GM23338 (cell line): ENCODE results near the gene ALDH2. TPM values are rescaled to one million over a fixed set of nuclear protein-coding genes. Genes with fewer than 3 reads are reported as not detected.

ENCODE experiments used
- ATAC-seq: fragments of 200-7000 bp; cut with Tn5 transposase; 3 replicates; pipeline ENCODE4 v1.9.1; 2020
- DNase-seq: peaks from one replicate; pipeline ENCODE4 v3.0.0-alpha.2; 2015; ENCODE audit warnings: low spot score
- H2AFZ ChIP-seq: fragments of 200-600 bp; sonication (generic); 2 replicates; pipeline ENCODE4 v1.8.0; 2016; ENCODE audit warnings: antibody characterized with exemption, mild to moderate bottlenecking, moderate library complexity
- H3F3A ChIP-seq: fragments of 200-600 bp; sonication (generic); replicated peaks from 2 replicates; pipeline ENCODE4 v1.8.0; 2017; ENCODE audit warnings: antibody characterized with exemption, mixed run types, low read depth
- H3K27ac ChIP-seq: fragments of 200-600 bp; sonication (generic); 2 replicates; pipeline ENCODE4 v1.6.1; 2016; ENCODE audit warnings: low read depth
- H3K27me3 ChIP-seq: fragments of 200-600 bp; sonication (generic); 2 replicates; pipeline ENCODE4 v1.8.0; 2016; ENCODE audit warnings: mild to moderate bottlenecking, mixed run types, moderate library complexity; ENCODE audit not compliant: insufficient read depth
- H3K36me3 ChIP-seq: fragments of 200-600 bp; sonication (generic); 2 replicates; pipeline ENCODE4 v1.8.0; 2016; ENCODE audit warnings: mild to moderate bottlenecking; ENCODE audit not compliant: insufficient read depth
- H3K4me1 ChIP-seq: fragments of 200-600 bp; sonication (generic); 2 replicates; pipeline ENCODE4 v1.8.0; 2016; ENCODE audit warnings: mild to moderate bottlenecking, moderate library complexity; ENCODE audit not compliant: insufficient read depth
- H3K4me2 ChIP-seq: fragments of 200-600 bp; sonication (generic); 2 replicates; pipeline ENCODE4 v1.7.1; 2017; ENCODE audit warnings: mixed run types
- H3K4me3 ChIP-seq: fragments of 200-600 bp; sonication (generic); 2 replicates; pipeline ENCODE4 v1.6.1; 2016; ENCODE audit warnings: mixed run types
- H3K79me2 ChIP-seq: fragments of 200-600 bp; sonication (generic); replicated peaks from 2 replicates; pipeline ENCODE4 v1.8.0; 2017; ENCODE audit warnings: mild to moderate bottlenecking; ENCODE audit not compliant: insufficient read depth
- H3K9me2 ChIP-seq: fragments of 200-600 bp; sonication (generic); 2 replicates; pipeline ENCODE4 v1.8.0; 2017; ENCODE audit not compliant: insufficient read depth
- H4K20me1 ChIP-seq: fragments of 200-600 bp; sonication (generic); replicated peaks from 2 replicates; pipeline ENCODE4 v1.8.0; 2017; ENCODE audit warnings: mild to moderate bottlenecking; ENCODE audit not compliant: insufficient read depth
- H3K27ac Mint-ChIP-seq: 2 replicates; pipeline ENCODE4 v1.8.0; 2020; ENCODE audit warnings: inconsistent platforms, mild to moderate bottlenecking, moderate library complexity, mixed read lengths
- H3K27me3 Mint-ChIP-seq: 3 replicates; pipeline ENCODE4 v1.8.0; 2022; ENCODE audit warnings: low read depth, mild to moderate bottlenecking, moderate library complexity, mixed read lengths, inconsistent platforms; ENCODE audit not compliant: insufficient read depth, poor library complexity
- H3K36me3 Mint-ChIP-seq: 3 replicates; pipeline ENCODE4 v1.8.0; 2021; ENCODE audit warnings: low read depth, mild to moderate bottlenecking, inconsistent platforms, moderate library complexity, mixed read lengths
- H3K4me1 Mint-ChIP-seq: 3 replicates; pipeline ENCODE4 v1.8.0; 2020; ENCODE audit warnings: mild to moderate bottlenecking, inconsistent platforms, mixed read lengths
- H3K4me3 Mint-ChIP-seq: 3 replicates; pipeline ENCODE4 v1.8.0; 2021; ENCODE audit warnings: moderate library complexity, mild to moderate bottlenecking, inconsistent platforms, mixed read lengths
- H3K9me3 Mint-ChIP-seq: 3 replicates; pipeline ENCODE4 v1.8.0; 2020; ENCODE audit warnings: moderate library complexity, mild to moderate bottlenecking, inconsistent platforms, mixed read lengths
- POLR2AphosphoS5 ChIP-seq: IDR thresholded peaks from 2 replicates; pipeline ENCODE4 v1.6.1; 2016; ENCODE audit warnings: antibody characterized with exemption, low read depth
- ZNF114 ChIP-seq: fragments of 250-450 bp; sonication (Bioruptor Pico); IDR thresholded peaks from 2 replicates; pipeline ENCODE4 v1.5.0; 2020; ENCODE audit warnings: mild to moderate bottlenecking, moderate library complexity
- ZNF331 ChIP-seq: fragments of 250-450 bp; sonication (Bioruptor Pico); IDR thresholded peaks from 2 replicates; pipeline ENCODE4 v1.5.0; 2020; ENCODE audit warnings: low read depth, mild to moderate bottlenecking, moderate library complexity
- polyA plus RNA-seq: library from polyadenylated mRNA; unstranded; fragments of >200 nt; fragmentation: Nextera tagmentation; extraction: Ambion mirVana; gene quantifications from 2 replicates; pipeline ENCODE4 v1.2.1, GENCODE V29; 2016
- total RNA-seq: library from RNA; depleted of rRNA; stranded (reverse); fragments of >200 nt; shearing (Covaris generic); gene quantifications from 2 replicates; pipeline ENCODE4 v1.2.3, GENCODE V29; 2014
- TF ChIP-seq, protein P1 (sequence below), 2 experiments: fragments of 200-600 bp in 1 of 2; sonication (generic) in 1 of 2; conservative IDR thresholded peaks; 2 replicates each; pipeline versions ENCODE4 v1.5.1 to v1.6.1; 2016 to 2017; ENCODE audit warnings: antibody characterized with exemption in 2 of 2, low read depth in 2 of 2, mild to moderate bottlenecking in 2 of 2, moderate library complexity in 1 of 2
- TF ChIP-seq, protein P2 (sequence below): IDR thresholded peaks from 2 replicates; pipeline ENCODE4 v1.6.1; 2016; ENCODE audit warnings: antibody characterized with exemption

ALDH2 gene
- total and polyA plus RNA-seq, 2 experiments from 2014 or later = 14.9 to 50.5 TPM

DNA sequence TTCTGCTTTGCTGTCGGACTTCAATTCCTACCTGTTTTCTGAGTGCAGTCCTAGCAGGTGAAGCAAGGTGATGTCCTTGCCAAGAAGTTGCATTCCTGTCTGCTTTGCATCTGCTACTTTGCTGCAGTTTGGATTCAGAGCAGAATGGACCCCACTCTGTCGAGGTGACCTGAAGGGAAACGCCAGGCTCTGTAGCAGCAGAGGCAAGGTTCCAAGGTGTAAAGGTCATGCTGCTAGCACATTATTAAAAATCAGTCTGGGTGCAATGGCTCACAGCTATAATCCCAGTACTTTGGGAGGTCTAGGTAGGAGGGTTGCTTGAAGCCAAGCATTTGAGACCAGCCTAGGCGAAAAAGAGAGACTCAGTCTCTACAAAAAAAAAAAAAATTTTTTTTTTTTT lies 17.3 kb upstream of the ALDH2 start:
- Histone ChIP-seq H3K27ac (no peak overlapping the region), H3K36me3 (no peaks in the 10 kb centered on the region), H3K4me3 (no peak overlapping the region), H3F3A (peaks cover under 1% of the 10 kb centered on the region; the same call in 1 of the 2 replicates), H3K4me1 (no peaks in the 10 kb centered on the region), H3K9me2 (no peaks in the 10 kb centered on the region), H3K4me2 (no peak overlapping the region), H2AFZ (no peak overlapping the region), H3K27me3 (no peaks in the 10 kb centered on the region), H4K20me1 (no peaks in the 10 kb centered on the region), H3K79me2 (no peaks in the 10 kb centered on the region)
- Mint-ChIP-seq H3K4me1 (no peaks in the 10 kb centered on the region), H3K27ac (no peak overlapping the region), H3K4me3 (no peak overlapping the region), H3K36me3 (peaks cover 14% of the 10 kb centered on the region), H3K9me3 (no peaks in the 10 kb centered on the region), H3K27me3 (peaks cover 3% of the 10 kb centered on the region)
- TF ChIP-seq, protein P1, sequence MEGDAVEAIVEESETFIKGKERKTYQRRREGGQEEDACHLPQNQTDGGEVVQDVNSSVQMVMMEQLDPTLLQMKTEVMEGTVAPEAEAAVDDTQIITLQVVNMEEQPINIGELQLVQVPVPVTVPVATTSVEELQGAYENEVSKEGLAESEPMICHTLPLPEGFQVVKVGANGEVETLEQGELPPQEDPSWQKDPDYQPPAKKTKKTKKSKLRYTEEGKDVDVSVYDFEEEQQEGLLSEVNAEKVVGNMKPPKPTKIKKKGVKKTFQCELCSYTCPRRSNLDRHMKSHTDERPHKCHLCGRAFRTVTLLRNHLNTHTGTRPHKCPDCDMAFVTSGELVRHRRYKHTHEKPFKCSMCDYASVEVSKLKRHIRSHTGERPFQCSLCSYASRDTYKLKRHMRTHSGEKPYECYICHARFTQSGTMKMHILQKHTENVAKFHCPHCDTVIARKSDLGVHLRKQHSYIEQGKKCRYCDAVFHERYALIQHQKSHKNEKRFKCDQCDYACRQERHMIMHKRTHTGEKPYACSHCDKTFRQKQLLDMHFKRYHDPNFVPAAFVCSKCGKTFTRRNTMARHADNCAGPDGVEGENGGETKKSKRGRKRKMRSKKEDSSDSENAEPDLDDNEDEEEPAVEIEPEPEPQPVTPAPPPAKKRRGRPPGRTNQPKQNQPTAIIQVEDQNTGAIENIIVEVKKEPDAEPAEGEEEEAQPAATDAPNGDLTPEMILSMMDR (conservative IDR thresholded peaks at IDR 0.05; ENCODE audit: low read depth in 2 of 2) = no peak
- no peak for TF ChIP-seq POLR2AphosphoS5
- no peak for TF ChIP-seq ZNF331 (CRISPR knock-in tag)
- TF ChIP-seq ZNF114 (CRISPR knock-in tag) = no peak
- DNase-seq (no peak), ATAC-seq (no peak)

DNA sequence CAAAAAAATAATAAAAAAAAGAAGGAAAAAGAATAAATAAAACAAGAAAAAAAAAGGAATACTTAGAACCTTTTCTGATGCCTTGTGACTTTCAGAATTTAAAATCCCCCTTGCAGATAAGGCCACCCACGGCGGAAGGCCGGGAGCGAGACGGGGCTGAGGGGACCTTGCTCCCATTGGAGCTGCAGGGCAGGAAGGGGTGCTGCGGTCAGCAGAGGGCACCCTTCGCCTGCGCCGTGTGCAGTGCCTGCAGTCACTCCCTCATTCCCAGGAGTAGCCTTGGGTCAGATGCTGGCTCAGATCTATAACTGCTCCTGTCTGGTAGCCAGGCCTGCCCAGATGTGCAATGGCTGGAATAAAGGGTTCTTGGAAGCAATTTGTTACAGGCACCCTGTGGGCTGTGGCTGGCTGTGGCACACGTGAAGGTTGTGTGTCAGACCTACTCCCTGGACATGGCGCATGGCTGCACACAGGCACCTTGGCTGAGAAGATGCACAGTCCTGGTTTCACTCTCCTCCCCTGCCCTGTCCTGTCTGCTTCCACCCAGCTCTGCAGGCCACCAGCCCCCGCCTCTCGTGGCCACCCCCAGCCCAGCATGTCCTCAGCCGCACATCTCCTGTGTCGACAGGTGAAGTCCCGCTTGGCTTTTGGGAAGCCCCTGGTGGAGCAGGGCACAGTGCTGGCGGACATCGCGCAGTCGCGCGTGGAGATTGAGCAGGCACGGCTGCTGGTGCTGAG lies 13.4 kb upstream of the ALDH2 start:
- H3K36me3 ChIP-seq = no peaks in the 10 kb centered on the region
- no peaks in the 10 kb centered on the region for H3K27me3 ChIP-seq
- Mint-ChIP-seq H3K4me3 (no peak overlapping the region), H3K36me3 (no peaks in the 10 kb centered on the region), H3K9me3 (no peaks in the 10 kb centered on the region), H3K4me1 (peaks cover 8% of the 10 kb centered on the region), H3K27me3 (peaks cover 11% of the 10 kb centered on the region), H3K27ac (no peak overlapping the region)
- H3K4me3 ChIP-seq = no peak overlapping the region
- no peaks in the 10 kb centered on the region for H3K79me2 ChIP-seq
- TF ChIP-seq, protein P1 (conservative IDR thresholded peaks at IDR 0.05; ENCODE audit: low read depth in 2 of 2) = peak; percentile 82 to 98
- TF ChIP-seq, protein P2, sequence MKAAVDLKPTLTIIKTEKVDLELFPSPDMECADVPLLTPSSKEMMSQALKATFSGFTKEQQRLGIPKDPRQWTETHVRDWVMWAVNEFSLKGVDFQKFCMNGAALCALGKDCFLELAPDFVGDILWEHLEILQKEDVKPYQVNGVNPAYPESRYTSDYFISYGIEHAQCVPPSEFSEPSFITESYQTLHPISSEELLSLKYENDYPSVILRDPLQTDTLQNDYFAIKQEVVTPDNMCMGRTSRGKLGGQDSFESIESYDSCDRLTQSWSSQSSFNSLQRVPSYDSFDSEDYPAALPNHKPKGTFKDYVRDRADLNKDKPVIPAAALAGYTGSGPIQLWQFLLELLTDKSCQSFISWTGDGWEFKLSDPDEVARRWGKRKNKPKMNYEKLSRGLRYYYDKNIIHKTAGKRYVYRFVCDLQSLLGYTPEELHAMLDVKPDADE = no peak
- no peaks in the 10 kb centered on the region for H4K20me1 ChIP-seq
- H3K9me2 ChIP-seq = no peaks in the 10 kb centered on the region
- H3K4me2 ChIP-seq = no peak overlapping the region
- H3K4me1 ChIP-seq = no peaks in the 10 kb centered on the region
- H3K27ac ChIP-seq = peak overlapping the region; percentile 72; the same call in 1 of the 2 replicates
- peaks cover 1% of the 10 kb centered on the region; the same call in 1 of the 2 replicates for H3F3A ChIP-seq
- H2AFZ ChIP-seq = no peak overlapping the region
- peak; percentile 97 for ATAC-seq
- peak; percentile 81 for DNase-seq
